ENCODE results near the gene CCDC106.

GRCh38 chr19:55700813-55701212 lies 52.8 kb downstream of the CCDC106 start:
- TF ChIP-seq CTCF (conservative IDR thresholded peaks at IDR 0.05; ENCODE audit: low read depth, low read length) (no peak), ELK1 (IDR thresholded peaks at IDR 0.05; ENCODE audit: borderline replicate concordance, low read depth, low read length) (no peak), POLR2A (IDR thresholded peaks at IDR 0.05; ENCODE audit: low read depth, low read length) (no peak), MAZ (IDR thresholded peaks at IDR 0.05; ENCODE audit: borderline replicate concordance, low read depth, low read length) (no peak), SMC3 (IDR thresholded peaks at IDR 0.05; ENCODE audit: low read depth, low read length) (no peak)

Measured in IMR-90 (cell line).